T1000 (cell line): ENCODE data around the gene MAPRE3.

Experiments
- DNase-seq: peaks from one replicate; lab custom pipeline; 2025; ENCODE audit warnings: mixed read lengths; lab: John Stamatoyannopoulos, UW

Gene MAPRE3

GRCh38 chr2:26950246-26950645, 20.2 kb upstream of the MAPRE3 start:
- no peak for DNase-seq

- DNase-seq = no peak
These were observed 19.2 kb upstream of the MAPRE3 start for GRCh38 chr2:26951236-26951635.

- DNase-seq = no peak
These were observed 18.1 kb upstream of the MAPRE3 start for GRCh38 chr2:26952374-26952773.

- DNase-seq = no peak
These were observed 16.3 kb upstream of the MAPRE3 start for GRCh38 chr2:26954135-26954534.

GRCh38 chr2:26957041-26957440, 13.4 kb upstream of the MAPRE3 start:
- DNase-seq = no peak

- no peak for DNase-seq
These were observed 12.9 kb upstream of the MAPRE3 start for GRCh38 chr2:26957534-26957933.

GRCh38 chr2:26959331-26959730, 11.1 kb upstream of the MAPRE3 start:
- DNase-seq = no peak

- DNase-seq = no peak
These were observed 5.8 kb upstream of the MAPRE3 start for GRCh38 chr2:26964446-26965130.

- DNase-seq = no peak
These were observed 2.4 kb upstream of the MAPRE3 start for GRCh38 chr2:26968001-26968400.

- DNase-seq = no peak
These were observed 1.2 kb upstream of the MAPRE3 start for GRCh38 chr2:26969077-26969844.

- no peak for DNase-seq
These were observed 641 bp downstream of the MAPRE3 start for GRCh38 chr2:26970928-26971627.

- no peak for DNase-seq
These were observed 1.7 kb downstream of the MAPRE3 start for GRCh38 chr2:26971911-26972786.

- no peak for DNase-seq
These were observed 3.9 kb downstream of the MAPRE3 start for GRCh38 chr2:26974352-26974751.

GRCh38 chr2:26975102-26975501, 4.7 kb downstream of the MAPRE3 start:
- no peak for DNase-seq

GRCh38 chr2:26975656-26976055, 5.2 kb downstream of the MAPRE3 start:
- no peak for DNase-seq

GRCh38 chr2:26976237-26976636, 5.8 kb downstream of the MAPRE3 start:
- DNase-seq = no peak

GRCh38 chr2:26977012-26977411, 6.6 kb downstream of the MAPRE3 start:
- no peak for DNase-seq

- no peak for DNase-seq
These were observed 7.7 kb downstream of the MAPRE3 start for GRCh38 chr2:26978061-26978596.

GRCh38 chr2:26979741-26980140, 9.3 kb downstream of the MAPRE3 start:
- no peak for DNase-seq

GRCh38 chr2:26980971-26981370, 10.5 kb downstream of the MAPRE3 start:
- DNase-seq = no peak

- no peak for DNase-seq
These were observed 11.8 kb downstream of the MAPRE3 start for GRCh38 chr2:26982102-26982742.
